Left cardiac atrium (tissue), 4 donors: ENCODE data around the gene VWA8. TPM values are rescaled to one million over a fixed set of nuclear protein-coding genes. Genes with fewer than 3 reads are reported as not detected.
"Not testable (repeated sequence)": the region's sequence is repeated elsewhere in the genome, so short reads cannot be mapped to it uniquely, and the experiment has no call there.

Experiments used
- ATAC-seq, 2 donors: fragments of 200-7000 bp; cut with Tn5 transposase; one replicate each; pipeline ENCODE4 v1.9.1; 2020; ENCODE audit warnings: mild to moderate bottlenecking in 2 of 2, moderate library complexity in 2 of 2
- DNase-seq: peaks from one replicate; pipeline ENCODE4 v3.0.0-alpha.2; 2020
- intact Hi-C, 2 donors: fragments of 100-400 bp; cut with DNase I; formaldehyde crosslinking; loops; one replicate each; pipeline versions ENCODE4 v1.14.1 to v1.15.1; 2022 to 2023
- total RNA-seq, 2 donors: library from RNA; stranded (reverse); fragmentation: NEBNext Ultra II Directional; extraction: Animal tissue kit (Norgen Biotek cat#: 25700); gene quantifications; one replicate each; pipeline ENCODE4 v1.2.1, GENCODE V29; 2021
- donor health status: DM: no; HTN: yes; CAD: no.
- donor health status: DM: no; HTN: yes; CAD: no; lungs with severe emphysema.
- donor health status: DM: yes; HTN: yes; CAD: no.
- donor health status: Dilated cardiomyopathy.

VWA8 gene
- total RNA-seq, 2 donors from 2014 or later = 28.2 to 29.9 TPM

- intact Hi-C loops = no loop called here
- DNase-seq (no peak), ATAC-seq (no peak)
Observed at GRCh38 chr13:41644742-41645141, 316.2 kb downstream of the VWA8 start.

GRCh38 chr13:41643507-41643906, 317.4 kb downstream of the VWA8 start:
- ATAC-seq = no peak
- DNase-seq = no peak
- intact Hi-C loops = no loop called here

GRCh38 chr13:41641961-41642360, 318.9 kb downstream of the VWA8 start:
- intact Hi-C loops = no loop called here
- DNase-seq = no peak
- no peak for ATAC-seq

GRCh38 chr13:41641429-41641828, 319.5 kb downstream of the VWA8 start:
- DNase-seq (no peak), ATAC-seq (no peak)
- intact Hi-C loops = no loop called here

GRCh38 chr13:41639955-41640780, 320.7 kb downstream of the VWA8 start:
- intact Hi-C loops = no loop called here
- DNase-seq = no peak
- peak; percentile 66 to 68 for ATAC-seq

GRCh38 chr13:41639237-41639904, 321.5 kb downstream of the VWA8 start:
- DNase-seq (no peak), ATAC-seq (no peak)
- intact Hi-C loops = no loop called here

- ATAC-seq (no peak), DNase-seq (no peak)
- intact Hi-C loops = no loop called here
Observed at GRCh38 chr13:41637586-41637985, 323.3 kb downstream of the VWA8 start.

- intact Hi-C loops, ATAC-seq: not testable (repeated sequence)
Observed at GRCh38 chr13:41637032-41637431, 323.9 kb downstream of the VWA8 start.

GRCh38 chr13:41636590-41636989, 324.3 kb downstream of the VWA8 start:
- ATAC-seq, DNase-seq, intact Hi-C loops: not testable (repeated sequence)

More at GRCh38 chr13:41637032-41637431, 323.9 kb downstream of the VWA8 start:
- DNase-seq = not testable (repeated sequence)

GRCh38 chr13:41634407-41634806, 326.5 kb downstream of the VWA8 start:
- peak in 1 of 2 donors; percentile 65 for ATAC-seq
- no peak for DNase-seq
- intact Hi-C loops = no loop called here

GRCh38 chr13:41633776-41634175, 327.1 kb downstream of the VWA8 start:
- DNase-seq (no peak), ATAC-seq (no peak)
- intact Hi-C loops = no loop called here

GRCh38 chr13:41631296-41631965, 329.5 kb downstream of the VWA8 start:
- DNase-seq (no peak), ATAC-seq (no peak)
- intact Hi-C loops = no loop called here

GRCh38 chr13:41627425-41627824, 333.5 kb downstream of the VWA8 start:
- ATAC-seq (no peak), DNase-seq (no peak)
- intact Hi-C loops = no loop called here

GRCh38 chr13:41624041-41624440, 336.9 kb downstream of the VWA8 start:
- ATAC-seq (no peak), DNase-seq (no peak)
- intact Hi-C loops = no loop called here

GRCh38 chr13:41622432-41623429, 338.2 kb downstream of the VWA8 start:
- intact Hi-C loops = no loop called here
- DNase-seq (no peak), ATAC-seq (peak; percentile 51 to 83)

- no peak for DNase-seq
- intact Hi-C loops = no loop called here
- ATAC-seq = peak; percentile 92 to 94
Observed at GRCh38 chr13:41621716-41622431, 339.0 kb downstream of the VWA8 start.

GRCh38 chr13:41617633-41618032, 343.3 kb downstream of the VWA8 start:
- intact Hi-C loops = not testable (repeated sequence)

GRCh38 chr13:41616151-41616550, 344.8 kb downstream of the VWA8 start:
- no peak for DNase-seq
- no peak for ATAC-seq
- intact Hi-C loops = no loop called here

More at GRCh38 chr13:41617633-41618032, 343.3 kb downstream of the VWA8 start:
- DNase-seq, ATAC-seq: not testable (repeated sequence)
